LNCAP (cell line): Measurements from ENCODE around the gene GATA5.

Experiments
- TF ChIP-seq, protein P1 (sequence below): fragments of 450-650 bp; IDR thresholded peaks from 2 replicates; pipeline ENCODE4 v1.5.1; 2017; ENCODE audit warnings: mild to moderate bottlenecking

Gene GATA5

DNA sequence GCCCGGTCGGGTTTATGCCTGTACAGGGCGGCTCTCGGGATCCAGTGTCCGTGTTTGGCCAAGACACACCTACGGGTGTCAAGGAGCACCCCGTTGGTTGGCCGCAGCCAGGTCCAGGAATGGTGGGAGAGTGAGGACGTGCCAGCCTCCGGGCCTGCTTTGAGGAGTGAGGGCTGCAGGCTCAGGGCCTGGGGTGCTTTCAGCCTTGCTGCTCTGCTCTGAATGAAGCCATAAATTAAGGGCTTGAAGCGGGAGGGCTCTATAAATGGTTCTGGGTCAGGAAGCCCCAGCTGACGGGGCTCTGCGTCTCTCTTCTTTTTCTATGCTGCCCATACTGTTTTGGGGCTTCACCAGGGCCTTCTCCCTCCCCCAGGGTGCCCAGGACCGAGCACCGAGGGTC, 15.1 kb downstream of the GATA5 start:
- TF ChIP-seq, protein P1, sequence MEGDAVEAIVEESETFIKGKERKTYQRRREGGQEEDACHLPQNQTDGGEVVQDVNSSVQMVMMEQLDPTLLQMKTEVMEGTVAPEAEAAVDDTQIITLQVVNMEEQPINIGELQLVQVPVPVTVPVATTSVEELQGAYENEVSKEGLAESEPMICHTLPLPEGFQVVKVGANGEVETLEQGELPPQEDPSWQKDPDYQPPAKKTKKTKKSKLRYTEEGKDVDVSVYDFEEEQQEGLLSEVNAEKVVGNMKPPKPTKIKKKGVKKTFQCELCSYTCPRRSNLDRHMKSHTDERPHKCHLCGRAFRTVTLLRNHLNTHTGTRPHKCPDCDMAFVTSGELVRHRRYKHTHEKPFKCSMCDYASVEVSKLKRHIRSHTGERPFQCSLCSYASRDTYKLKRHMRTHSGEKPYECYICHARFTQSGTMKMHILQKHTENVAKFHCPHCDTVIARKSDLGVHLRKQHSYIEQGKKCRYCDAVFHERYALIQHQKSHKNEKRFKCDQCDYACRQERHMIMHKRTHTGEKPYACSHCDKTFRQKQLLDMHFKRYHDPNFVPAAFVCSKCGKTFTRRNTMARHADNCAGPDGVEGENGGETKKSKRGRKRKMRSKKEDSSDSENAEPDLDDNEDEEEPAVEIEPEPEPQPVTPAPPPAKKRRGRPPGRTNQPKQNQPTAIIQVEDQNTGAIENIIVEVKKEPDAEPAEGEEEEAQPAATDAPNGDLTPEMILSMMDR: no peak

- TF ChIP-seq, protein P1: no peak
Observed at GRCh38 chr20:62459488-62459887, 16.3 kb downstream of the GATA5 start.

- TF ChIP-seq, protein P1: no peak
Observed at GRCh38 chr20:62458275-62459251, 17.2 kb downstream of the GATA5 start.

DNA sequence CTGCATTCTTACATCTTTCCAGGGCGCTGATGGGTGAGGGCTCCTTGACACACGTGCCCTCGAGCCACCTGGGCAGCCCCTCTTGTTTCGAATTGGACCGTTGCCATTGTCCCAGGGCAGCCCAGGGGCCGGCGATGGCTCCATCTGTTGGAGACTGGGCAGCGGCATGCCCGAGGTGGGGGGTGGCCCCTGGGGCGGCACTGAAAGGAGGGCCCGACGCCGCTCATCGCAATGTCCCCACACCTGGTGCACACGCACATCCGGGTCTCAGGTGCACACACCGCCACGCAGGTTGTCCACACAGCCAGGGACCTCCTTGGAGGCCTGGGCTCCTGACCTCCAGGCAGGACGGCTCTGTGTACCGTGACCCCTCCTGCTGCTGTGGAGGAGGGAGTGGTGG, 18.0 kb downstream of the GATA5 start:
- TF ChIP-seq, protein P1: no peak

DNA sequence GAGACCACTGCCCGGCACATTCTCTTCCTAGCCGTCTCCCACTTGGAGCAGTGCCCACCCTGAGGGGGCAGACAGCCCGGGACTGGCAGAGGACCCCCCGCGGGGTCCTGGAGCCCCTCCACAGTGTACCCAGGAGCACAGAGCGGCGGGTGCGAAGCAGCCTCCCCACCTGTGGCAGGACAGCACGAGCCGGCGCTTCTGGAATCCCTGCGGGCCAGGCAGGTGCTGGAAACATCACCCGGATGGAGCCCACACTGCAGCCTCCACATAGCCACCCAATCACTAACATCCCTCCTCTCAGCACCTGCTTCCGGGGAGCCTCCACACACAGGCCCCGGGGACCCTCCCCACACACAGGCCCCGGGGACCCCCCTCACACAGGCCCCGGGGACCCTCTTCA, 18.7 kb downstream of the GATA5 start:
- TF ChIP-seq, protein P1: no peak

GRCh38 chr20:62455929-62456328, 19.9 kb downstream of the GATA5 start:
- TF ChIP-seq, protein P1: no peak

- TF ChIP-seq, protein P1: no peak
Observed at GRCh38 chr20:62454904-62455636, 20.7 kb downstream of the GATA5 start.
